Activated CD4-positive, alpha-beta T cell treated with anti-CD3 and anti-CD28 coated beads for 24 hours (primary cell): ENCODE results near the gene LTBP1.

ENCODE experiments used
- DNase-seq, 2 donors: peaks; one replicate each; pipeline ENCODE4 v3.0.0-alpha.2; 2020; ENCODE audit warnings: low read depth in 2 of 2

The LTBP1 gene

DNA sequence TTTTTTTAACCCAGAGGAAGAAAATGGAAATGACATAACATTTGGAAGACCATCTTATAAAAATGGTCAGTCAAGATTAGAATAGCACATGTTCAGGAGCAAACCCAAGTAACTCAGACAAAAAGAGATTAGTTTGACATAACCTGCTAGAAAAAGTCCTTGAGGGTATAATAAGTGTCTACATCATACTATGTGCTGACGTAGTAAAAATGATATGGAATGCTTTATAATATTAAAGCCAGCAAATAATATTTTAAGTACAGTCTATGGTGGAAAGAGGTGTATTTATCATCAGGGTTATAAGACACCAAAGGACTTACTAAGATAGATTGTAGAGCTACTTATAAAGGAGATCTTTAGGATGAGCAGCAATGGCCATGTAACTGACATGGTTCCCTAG is 169.0 kb downstream of the LTBP1 start:
- DNase-seq = no peak

- no peak for DNase-seq
Measured at GRCh38 chr2:33116799-33117198, 170.0 kb downstream of the LTBP1 start.

GRCh38 chr2:33118651-33119050 is 171.9 kb downstream of the LTBP1 start:
- DNase-seq = no peak

DNA sequence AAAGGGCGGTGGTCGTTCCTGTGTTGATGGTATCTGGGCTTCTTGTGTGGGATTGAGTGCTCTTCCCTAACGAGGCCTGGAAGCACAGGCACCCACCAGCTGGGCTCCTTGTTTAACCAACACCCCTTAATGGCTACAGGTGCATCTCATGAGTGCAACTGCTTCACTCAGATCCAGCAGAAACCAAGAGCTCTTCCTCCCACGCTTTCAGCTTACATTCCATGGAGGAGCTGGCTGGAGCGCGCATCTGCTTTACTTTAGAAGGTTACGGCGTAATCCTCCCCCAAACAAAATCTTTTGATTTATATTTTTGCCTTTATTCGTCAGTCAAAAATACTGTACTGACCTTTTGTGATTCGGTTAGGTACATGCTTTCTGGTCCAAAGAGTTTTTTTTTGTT is 174.7 kb downstream of the LTBP1 start:
- no peak for DNase-seq

GRCh38 chr2:33121925-33122324 is 175.2 kb downstream of the LTBP1 start:
- DNase-seq = no peak

GRCh38 chr2:33122726-33123125 is 176.0 kb downstream of the LTBP1 start:
- DNase-seq = no peak

DNA sequence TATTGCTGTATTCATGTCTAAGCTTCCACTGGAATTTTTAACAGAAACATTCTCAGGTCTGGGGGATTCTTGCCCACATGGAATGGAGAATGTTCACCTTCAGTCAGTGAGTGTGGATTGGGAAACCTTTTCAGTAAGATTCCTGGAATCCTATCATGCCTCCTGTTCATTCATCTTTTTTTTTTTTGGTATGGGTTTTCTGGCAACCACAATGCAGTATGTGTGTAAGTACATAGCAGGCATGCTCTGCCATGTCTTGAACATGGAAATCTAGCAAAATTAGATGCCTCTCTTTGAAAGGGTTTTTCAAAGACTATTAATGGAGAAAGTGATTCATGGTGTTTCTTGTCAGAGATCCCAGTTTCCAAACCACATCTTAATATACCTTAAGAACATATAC is 176.5 kb downstream of the LTBP1 start:
- DNase-seq = no peak

DNA sequence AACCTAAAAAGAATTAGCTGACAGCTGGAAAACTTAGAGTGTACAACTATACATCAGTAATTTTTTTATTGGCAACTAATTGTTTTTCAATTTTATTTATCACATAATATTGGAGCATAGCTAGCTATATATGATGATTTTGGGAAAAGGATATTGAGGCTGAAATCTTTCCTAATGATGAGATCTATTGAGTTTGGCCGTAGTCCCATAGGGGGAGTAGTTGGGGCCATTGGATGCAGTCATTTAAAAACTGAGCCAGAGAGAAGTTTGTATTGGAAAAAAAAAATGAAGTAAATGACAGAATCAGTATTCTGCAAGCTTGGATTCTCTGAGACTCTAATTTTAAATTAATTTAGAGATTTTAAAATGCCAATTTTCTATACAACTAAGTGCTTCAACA is 179.8 kb downstream of the LTBP1 start:
- no peak for DNase-seq

DNA sequence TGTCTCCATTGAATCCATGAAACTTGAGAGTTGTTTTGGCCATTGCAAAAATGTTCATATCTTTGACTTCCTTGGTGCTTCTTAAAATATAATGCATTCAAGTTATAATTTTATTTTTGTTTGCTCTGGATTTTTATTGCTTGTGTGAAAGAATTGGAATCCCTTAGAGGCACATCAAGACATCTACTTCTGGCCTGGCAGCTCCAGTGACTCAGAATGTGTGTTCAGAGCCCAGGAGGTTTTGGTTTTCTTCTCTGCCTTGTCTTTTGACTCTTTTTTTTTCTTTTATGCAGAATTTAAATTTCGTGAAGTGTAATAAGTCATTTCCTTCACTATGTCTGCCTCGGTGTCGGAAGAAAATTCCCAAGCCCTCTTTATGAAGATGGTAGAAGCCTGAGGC is 180.2 kb downstream of the LTBP1 start:
- DNase-seq = no peak

GRCh38 chr2:33129263-33130053 is 182.7 kb downstream of the LTBP1 start:
- no peak for DNase-seq

GRCh38 chr2:33130054-33130447 is 183.3 kb downstream of the LTBP1 start:
- no peak for DNase-seq

DNA sequence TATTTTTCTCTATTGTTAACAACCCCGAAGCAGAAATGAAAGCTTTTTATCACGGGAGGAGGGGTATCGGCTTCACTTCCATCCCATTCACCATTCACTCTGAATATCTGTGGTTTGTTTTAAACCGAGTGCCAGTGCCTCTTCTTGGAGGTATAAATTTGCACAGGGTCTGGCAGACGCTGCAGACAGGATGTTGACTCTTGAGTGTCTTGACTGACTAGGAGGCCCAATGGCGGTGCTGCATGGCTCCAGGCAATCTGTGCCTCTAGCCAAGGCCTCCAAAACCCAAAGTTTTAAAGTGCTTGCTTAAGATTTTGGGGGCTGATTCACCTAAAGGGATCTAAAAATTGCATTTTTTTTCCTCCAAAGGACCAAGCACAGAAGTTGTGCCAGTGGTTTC is 183.8 kb downstream of the LTBP1 start:
- DNase-seq = no peak

DNA sequence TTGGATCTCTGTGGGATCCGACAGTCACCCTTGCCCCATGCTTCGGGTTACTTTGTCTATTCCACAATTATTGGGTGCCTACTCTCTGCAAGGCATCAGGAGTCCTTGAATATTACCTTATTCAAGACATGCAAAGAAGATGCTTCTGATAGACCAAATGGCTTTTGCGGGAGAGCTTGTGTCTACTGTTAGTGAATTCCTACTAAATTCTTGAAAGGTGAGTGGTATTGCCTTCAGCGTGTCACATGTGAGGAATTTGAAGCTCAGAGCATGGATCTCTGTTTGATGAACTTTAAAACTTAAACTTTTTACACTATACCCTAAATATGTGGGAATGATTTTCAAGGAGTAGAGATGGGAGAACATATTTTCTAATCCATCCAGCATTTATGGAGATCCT is 184.4 kb downstream of the LTBP1 start:
- no peak for DNase-seq

- no peak for DNase-seq
Measured at GRCh38 chr2:33131749-33132148, 185.0 kb downstream of the LTBP1 start.

DNA sequence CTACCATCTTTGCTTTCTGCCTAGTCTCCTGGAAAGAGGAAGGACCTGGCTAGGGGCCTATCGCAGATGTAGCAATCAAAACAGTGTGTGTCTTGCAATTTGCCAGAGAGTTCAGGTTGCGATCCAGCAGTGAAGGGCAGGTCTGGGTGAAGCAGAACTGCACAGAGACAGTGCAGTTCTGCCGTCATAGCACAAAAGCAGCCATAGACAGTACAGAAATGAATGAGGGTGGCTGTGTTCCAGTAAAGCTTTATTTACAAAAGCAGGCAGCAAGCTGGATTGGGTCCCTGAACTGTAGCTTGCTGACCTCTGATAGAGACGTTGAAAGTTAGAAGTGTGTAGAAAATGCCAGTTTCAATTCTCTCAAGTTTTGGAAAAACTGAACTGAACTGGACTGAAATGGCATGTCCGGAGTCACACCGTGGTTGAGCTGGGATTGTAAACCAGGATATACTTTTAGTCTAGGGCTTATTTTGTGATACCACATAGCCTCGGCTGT is 186.8 kb downstream of the LTBP1 start:
- DNase-seq = no peak

GRCh38 chr2:33134086-33134771 is 187.5 kb downstream of the LTBP1 start:
- no peak for DNase-seq

- no peak for DNase-seq
Measured at GRCh38 chr2:33134791-33135560, 188.2 kb downstream of the LTBP1 start.

DNA sequence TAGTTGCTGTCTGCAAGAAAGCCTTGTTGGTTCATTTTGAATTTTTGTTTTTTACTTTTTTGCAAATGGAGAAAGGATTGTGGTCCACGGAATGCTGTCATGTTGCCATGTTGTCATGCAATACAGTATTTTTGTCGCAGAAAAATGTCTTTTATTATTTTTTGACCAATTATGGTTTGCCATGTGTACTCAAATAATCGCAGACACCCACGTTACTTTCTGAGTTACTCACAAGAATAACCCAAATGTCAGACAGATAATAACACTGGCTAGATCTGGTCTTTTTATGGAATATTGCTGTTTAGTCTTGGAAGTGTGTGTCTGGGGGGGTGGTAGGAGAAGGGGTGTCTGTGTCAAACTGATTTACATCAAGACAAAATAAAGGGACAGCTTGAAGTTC is 188.9 kb downstream of the LTBP1 start:
- no peak for DNase-seq

GRCh38 chr2:33136056-33136455 is 189.3 kb downstream of the LTBP1 start:
- no peak for DNase-seq

DNA sequence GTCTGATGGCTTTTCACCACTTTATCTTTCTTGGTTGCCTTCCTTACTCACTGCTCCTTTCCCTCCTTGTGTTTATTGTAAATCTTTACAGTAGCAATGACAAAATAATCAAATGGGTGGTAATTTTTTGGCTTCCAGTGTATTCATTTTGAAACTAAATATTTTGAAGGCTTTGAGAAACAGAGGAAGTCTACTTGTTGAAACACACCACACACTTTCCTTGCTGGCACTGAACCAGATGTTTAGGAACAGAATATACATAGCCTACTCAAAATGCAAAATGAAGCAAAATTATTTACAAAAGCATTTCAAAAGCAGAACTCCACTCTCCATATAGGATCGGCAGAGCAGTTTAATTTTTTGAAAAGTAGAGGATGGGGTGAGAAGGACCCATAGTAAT is 189.8 kb downstream of the LTBP1 start:
- no peak for DNase-seq

- no peak for DNase-seq
Measured at GRCh38 chr2:33137331-33137730, 190.6 kb downstream of the LTBP1 start.

DNA sequence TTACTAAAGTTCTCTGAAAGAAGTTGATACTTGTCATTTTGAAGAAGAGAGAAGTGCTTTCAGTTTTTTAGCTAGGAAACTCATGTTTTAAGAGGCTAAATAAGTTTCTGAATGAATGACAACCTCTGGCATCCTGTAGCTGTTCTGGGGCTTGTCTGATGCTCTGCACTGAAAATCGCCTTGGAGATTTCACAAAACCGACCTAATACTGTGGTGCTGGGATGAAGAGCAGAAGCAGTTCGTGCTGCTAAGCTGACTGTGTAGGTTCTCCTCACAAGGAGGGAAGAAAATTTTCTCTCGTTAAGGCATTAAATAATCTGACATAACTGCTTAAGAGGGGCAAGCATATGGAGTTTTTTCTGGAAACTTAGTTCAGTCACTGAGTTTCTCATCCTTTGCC is 193.2 kb downstream of the LTBP1 start:
- DNase-seq = no peak

DNA sequence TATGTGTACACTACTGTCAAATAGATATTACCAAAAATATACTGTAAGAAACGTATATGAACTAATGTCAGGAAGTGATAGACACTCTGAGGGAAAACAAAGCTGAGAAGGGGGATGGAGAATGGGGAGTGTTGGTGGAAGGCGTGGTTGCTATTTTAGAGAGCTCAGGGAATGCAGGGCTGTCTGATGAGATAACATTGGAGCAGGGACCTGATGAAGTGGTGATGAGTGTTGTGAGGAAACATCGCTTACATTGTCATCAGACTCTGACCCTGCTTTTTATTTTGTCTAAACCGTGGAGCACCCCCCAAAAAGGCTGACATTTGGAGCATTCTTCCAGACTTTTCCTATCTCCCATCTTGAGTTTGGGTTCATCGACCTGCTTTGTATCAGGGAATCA is 194.7 kb downstream of the LTBP1 start:
- DNase-seq = no peak
